Activated CD4-positive, alpha-beta T cell treated with anti-CD3 and anti-CD28 coated beads for 48 hours (primary cell): Measurements from ENCODE around the gene RHOB.
"Not testable (repeated sequence)": the region's sequence is repeated elsewhere in the genome, so short reads cannot be mapped to it uniquely, and the experiment has no call there.

ENCODE experiments used
- DNase-seq: peaks from one replicate; pipeline ENCODE4 v3.0.0-alpha.2; 2020

The RHOB gene

DNA sequence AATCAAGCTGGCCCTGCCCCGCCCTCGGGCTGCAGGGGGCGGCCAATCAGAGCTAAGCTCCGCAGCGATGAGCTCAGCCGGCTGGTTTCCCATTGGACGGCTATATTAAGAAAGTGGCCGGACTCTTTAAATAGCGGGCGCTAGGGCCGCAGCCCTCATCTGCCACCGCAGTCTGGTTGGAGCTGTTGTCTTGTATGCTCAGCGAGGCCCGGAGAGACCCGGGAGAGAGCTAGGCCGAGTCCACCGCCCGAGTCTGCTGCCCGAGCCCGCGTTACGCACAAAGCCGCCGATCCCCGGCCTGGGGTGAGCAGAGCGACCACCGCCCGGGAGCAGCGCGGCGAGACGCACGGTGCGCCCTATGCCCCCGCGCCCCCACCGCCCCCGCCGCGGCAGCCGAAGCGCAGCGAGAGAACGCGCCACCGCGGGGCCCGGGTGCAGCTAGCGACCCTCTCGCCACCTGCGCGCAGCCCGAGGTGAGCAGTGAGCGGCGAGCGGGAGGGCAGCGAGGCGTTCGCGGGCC, at the start of gene RHOB:
RHOB (plus strand) TSS at position 158 of the 520 bp plus-strand sequence. CDS start 392 bp downstream, outside the sequence.
- DNase-seq: peak; percentile 91

- DNase-seq: no peak
Measured at GRCh38 chr2:20397811-20398447, 48.9 kb upstream of the RHOB start.

GRCh38 chr2:20398956-20399567, 47.8 kb upstream of the RHOB start:
- no peak for DNase-seq

DNA sequence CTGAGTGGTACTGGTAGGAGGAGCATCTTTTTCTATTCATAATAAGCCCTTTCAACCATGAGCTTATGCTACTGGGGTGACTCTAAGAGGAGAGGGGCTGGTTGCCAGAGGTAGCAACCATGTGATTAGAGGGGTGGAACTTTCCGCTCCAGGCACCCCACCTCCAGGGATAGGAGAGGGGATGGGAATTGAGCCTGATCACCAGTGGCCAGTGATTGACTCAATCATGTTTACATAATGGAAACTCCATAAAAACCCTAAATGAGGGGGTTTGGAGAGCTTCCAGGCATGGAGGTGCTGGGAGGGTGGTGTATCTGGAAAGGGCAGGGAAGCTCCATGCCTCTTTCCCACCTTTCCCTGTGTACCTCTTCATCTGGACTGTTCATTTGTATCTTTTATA, 46.6 kb upstream of the RHOB start:
- no peak for DNase-seq

DNA sequence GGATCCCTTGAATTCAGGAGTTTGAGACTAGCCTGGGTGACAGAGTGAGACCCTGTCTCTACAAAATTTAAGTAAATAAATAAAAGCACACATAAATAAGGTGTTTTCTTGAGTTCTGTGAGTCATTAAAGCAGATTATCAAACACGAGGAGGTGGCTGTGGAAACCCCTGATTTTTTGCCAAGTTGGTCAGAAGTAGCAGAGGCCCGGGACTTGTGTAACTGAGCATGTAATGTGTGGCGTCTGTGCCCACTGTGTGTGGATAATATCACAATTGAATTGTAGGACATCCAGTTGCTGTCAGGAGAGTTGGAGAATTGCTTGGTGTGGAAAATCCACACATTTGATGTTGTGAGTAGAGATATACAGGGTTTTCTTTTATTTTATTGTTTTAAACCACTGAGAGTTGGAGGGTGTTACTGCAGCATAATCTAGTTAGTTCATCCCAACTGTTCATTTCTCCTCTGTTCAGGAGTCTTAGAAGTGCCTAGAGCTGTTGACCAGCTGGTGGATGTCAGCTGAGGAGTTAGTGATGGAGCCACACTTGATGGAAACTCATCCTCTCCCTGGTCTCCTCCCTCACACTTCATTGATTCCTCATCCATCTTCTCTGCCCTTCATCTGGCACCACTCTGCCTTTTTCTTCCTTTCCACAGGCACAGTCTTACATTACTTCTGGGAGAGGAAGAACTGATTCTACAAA, 45.9 kb upstream of the RHOB start:
- no peak for DNase-seq

- DNase-seq: no peak
Measured at GRCh38 chr2:20401489-20401835, 45.4 kb upstream of the RHOB start.

DNA sequence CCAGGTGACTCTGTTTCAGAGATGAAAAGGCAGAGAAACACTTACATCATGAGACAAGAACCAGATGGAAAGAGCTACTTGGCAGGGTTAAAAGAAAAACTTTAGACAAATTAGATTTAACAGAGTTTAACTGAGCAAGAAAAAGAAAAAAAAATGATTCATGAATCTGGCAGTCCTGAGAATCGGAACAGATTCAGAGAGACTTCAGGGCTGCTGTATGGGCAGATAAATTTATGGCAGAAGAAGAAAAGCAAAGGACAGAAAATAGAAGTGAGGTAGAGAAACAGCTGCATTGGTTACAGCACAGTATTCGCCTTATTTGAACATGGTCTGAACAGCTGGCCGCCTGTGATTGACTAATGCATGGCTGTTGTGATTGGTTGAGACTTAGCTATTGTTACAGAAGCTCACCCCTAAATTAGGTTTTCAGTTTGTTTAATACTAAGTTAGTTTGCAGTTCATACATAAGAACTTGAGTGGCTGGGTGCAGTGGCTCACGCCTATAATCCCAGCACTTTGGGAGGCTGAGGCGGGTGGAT, 43.0 kb upstream of the RHOB start:
- DNase-seq: no peak

DNA sequence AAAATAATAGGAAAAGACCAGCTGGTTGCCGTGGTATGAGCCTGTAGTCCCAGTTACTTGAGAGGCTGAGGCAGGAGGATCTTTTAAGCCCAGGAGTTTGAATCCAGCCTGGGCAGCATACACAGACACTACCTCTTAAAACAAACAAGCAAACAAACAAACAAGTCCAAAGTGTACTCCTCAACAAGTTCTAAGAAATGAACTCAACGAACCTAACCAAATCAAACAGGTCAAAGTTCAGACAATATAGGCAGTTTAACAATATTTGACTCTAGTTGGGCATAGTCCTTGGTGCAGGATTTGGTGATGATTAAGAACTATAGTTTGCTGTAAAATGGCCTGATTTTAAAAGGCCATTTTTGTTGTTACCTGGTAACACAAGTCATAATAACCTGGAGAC, 41.9 kb upstream of the RHOB start:
- no peak for DNase-seq

DNA sequence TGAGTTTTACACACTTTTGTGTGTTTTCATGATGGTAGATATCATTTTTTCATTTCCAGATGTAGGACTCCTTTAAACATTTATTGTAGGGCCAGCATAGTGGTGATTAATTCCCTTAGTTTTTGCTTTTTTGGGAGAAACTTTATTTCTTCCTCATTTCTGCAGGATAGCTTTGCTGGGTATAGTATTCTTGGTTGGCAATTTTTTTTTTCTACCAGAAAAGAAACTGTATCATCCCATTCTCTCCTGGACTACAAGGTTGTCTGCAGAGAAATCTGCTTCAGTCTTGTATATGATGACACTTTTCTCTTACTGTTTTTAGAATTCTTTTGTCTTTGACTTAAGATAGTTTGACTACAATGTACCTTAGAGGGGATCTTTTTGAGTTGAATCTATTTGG, 37.8 kb upstream of the RHOB start:
- no peak for DNase-seq

GRCh38 chr2:20410556-20411277, 36.2 kb upstream of the RHOB start:
- no peak for DNase-seq

GRCh38 chr2:20411361-20411894, 35.4 kb upstream of the RHOB start:
- DNase-seq: peak; percentile 86

- no peak for DNase-seq
Measured at GRCh38 chr2:20414806-20415205, 32.1 kb upstream of the RHOB start.

GRCh38 chr2:20415511-20415918, 31.4 kb upstream of the RHOB start:
- no peak for DNase-seq

- no peak for DNase-seq
Measured at GRCh38 chr2:20416723-20417122, 30.2 kb upstream of the RHOB start.

DNA sequence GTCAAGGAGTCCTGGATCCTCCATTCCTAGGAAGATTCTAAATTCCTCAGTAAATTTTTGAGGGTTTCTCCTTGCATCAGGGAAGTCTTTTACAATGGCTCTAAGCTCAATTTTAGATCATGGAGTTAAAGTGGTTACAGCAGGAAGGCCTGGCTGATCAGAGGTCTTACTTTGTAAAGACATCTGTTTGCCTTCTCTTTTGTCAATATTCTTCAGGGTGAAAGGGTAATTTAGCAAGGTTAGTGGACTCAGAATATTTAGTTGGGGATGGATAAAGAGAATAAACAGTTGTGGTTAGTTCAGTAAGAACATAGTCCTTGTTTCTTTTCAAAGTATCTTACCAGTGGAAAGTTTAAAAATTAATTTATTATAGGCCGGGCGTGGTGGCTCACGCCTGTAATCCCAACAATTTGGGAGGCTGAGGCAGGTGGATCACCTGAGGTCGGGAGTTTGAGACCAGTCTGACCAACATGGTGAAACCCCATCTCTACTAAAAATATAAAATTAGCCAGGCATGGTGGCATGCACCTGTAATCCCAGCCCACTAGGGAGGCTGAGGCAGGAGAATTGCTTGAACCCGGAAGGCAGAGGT, 29.5 kb upstream of the RHOB start:
- not testable (repeated sequence) for DNase-seq

- no peak for DNase-seq
Measured at GRCh38 chr2:20418519-20418918, 28.4 kb upstream of the RHOB start.

- DNase-seq: no peak
Measured at GRCh38 chr2:20419007-20419576, 27.8 kb upstream of the RHOB start.

DNA sequence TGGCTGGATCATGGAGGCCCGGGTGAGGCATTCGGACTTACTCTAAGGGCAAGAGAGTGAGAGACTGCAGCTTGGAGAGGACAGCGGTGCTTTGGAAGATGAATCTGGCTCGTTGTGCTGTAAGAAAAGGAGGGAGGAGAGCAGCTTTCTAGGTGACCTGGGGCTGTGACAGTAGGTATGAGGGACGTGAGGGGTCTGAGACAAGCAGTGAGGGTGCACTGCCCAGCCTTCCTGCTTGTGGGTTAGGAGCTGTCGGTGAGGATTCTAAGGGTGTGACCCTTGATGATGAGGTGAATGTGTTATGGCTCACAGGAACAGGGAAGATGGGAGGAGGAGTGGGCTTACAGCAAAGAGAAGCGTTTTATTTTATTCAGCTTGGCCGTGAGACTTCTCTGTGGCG, 27.1 kb upstream of the RHOB start:
- no peak for DNase-seq

DNA sequence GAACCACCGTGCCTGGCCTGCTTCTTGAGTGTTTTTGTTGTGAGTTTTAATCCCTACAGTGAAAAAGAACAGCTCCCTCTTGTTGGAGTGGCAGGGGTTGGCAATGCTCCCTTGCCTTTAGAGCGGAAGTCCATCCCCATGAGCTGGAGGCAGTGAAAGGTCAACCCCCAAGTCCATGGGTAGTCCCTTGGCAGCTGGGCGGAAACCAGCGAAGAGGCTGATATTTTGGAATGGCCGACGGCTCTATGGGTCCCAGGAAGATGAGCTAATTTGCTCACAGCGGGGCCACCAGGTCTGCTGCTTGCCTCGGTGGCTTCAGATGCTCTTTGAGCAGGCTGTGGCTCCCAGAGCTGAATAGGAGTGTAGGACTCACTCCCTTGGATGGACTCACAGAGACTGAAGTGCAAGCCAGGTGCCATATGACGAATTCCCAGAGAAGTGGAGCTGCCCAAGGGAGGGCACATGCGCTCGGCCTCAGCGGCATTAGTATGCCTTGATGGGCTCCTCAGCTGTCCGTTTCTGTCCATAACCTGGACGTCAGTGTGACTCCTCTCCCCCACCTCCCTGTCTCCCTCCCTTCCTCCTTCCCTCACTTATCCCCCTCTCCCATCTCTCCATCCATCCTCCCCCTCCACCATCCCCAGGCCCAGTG, 25.4 kb upstream of the RHOB start:
- DNase-seq: no peak

- no peak for DNase-seq
Measured at GRCh38 chr2:20421988-20422370, 24.9 kb upstream of the RHOB start.

DNA sequence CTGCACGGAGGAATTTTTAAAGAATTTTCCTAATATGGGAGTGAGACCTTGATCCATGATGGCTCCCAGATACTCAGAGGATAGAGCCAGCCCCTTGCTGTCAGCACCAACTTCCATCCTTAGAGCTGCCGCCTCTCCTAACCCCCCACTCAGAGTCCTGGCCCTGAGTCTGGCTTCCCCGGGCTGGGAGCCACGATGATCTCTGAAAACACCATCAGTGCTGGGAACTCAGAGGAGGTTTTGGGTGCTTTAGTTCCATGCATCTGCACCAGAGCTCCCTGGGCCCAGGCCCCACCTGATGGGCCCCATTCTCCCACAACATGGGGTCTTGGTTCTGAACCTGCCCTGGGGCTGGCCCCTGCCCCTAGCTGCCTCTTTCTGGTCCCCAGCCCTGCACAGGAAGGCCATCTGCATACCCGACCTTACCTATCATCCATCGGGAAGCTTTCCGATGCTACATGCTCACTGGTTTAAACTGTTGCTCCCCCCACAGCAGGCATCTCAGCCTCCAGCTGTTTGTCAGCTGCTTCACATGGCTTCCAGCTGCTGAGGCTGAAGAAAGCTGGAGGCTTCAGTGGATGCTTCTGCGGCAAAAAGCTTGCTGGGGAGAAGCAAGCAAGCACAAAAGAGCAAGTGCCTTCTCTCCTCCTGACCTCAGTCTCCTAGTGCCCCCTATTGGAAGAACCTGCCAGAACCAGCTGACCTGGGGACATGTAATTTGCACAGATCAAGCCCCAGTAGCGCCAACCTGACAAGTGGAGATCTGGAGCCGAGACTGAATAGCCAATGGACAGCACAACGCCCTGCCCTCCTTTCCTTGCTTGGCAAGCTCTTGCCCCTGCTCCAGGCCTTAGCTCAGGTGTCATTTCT, 24.2 kb upstream of the RHOB start:
- peak; percentile 29 for DNase-seq
